ENCODE results near the gene TOR4A.

Gene TOR4A

DNA sequence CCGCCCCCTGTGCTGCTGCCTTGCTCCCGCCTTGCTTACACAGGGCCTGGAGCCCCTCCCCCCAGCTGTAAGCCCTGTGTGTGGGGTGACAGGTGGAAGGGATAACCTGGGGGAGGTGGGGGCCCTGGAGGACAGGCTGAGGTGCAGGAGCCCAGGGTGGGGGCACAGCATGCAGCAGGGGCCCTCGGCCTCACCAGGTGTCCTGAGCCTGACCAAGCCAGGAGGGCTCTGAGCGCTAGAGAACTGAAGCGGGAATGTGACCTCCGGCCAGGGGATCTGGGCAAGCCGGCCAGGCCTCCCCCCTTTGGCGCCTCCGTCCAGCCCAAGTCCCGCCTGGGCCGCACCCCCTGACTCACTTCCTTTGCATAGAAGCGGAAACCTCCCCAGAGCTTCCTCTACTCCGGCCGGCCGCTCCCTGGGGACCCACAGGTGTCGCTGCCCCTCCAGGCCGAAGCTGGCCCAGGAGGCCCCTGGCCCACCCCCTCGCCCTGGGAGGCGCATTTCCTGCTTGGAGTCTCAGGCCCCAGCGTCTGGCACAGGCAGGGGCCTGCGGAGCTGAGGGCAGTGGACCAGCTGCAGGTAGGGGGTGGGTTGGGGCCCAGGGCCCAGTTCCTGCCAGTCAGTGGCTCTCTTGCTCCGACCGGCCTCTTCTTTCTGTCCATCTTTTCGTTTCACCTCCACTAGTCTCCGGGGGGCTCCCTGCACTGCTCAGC lies at the start of gene TOR4A:
Gene TOR4A (plus strand): TSS at position 398 of the 713 bp plus-strand sequence. CDS start 964 bp downstream, outside the sequence.
- TF ChIP-seq, protein P1, sequence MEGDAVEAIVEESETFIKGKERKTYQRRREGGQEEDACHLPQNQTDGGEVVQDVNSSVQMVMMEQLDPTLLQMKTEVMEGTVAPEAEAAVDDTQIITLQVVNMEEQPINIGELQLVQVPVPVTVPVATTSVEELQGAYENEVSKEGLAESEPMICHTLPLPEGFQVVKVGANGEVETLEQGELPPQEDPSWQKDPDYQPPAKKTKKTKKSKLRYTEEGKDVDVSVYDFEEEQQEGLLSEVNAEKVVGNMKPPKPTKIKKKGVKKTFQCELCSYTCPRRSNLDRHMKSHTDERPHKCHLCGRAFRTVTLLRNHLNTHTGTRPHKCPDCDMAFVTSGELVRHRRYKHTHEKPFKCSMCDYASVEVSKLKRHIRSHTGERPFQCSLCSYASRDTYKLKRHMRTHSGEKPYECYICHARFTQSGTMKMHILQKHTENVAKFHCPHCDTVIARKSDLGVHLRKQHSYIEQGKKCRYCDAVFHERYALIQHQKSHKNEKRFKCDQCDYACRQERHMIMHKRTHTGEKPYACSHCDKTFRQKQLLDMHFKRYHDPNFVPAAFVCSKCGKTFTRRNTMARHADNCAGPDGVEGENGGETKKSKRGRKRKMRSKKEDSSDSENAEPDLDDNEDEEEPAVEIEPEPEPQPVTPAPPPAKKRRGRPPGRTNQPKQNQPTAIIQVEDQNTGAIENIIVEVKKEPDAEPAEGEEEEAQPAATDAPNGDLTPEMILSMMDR (IDR thresholded peaks at IDR 0.05; ENCODE audit: low read depth, low read length): peak; percentile 26; the same call in 1 of the 2 replicates
- peak within 1 kb of the TSS; percentile 98 for H3K27ac ChIP-seq
- H3K9me3 ChIP-seq (ENCODE audit: severe bottlenecking): no peaks in the 10 kb centered on the region
- H3K27me3 ChIP-seq (ENCODE audit: insufficient read depth, low read depth, severe bottlenecking): no peaks in the 10 kb centered on the region
- H3K4me3 ChIP-seq (ENCODE audit: low read depth, low read length): peak within 1 kb of the TSS; percentile 31
- H3K36me3 ChIP-seq: peaks cover 15% of the 10 kb centered on the region
- peak; percentile 91 for DNase-seq

DNA sequence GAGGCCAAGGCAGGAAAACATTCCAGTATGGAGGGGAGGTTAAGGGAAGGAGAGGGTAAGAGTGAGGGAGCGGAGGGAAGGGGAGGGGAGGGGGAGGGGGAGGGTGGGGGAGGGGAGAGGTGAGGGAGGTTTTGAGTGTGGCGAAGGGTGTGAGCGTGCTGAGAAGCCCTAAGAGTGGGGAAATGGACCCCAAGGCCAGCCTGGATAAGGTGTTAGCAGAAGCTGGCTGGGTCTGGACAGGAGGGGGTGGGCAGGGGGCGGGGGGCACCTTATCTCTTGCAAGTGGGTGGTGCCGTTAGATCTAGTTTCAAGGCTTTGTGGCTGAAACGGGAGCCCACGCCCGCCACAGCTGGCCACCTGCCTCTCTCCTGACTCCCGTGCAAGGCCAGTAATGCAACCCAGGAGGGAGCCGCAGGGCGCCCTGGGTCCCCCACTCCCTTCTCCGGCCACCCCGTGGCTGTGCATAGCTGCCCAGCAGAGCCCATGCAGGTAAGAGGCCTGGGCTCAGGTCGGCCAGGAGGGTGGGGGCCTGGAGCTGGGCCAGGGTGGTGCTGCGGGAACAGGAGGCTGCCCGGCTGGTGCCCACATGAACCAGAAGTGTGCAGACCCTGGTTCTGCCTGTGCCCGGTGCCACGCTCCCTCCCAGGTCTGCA lies 49.5 kb upstream of the TOR4A start:
- DNase-seq: no peak
- TF ChIP-seq, protein P1 (IDR thresholded peaks at IDR 0.05; ENCODE audit: low read depth, low read length): no peak
- H3K36me3 ChIP-seq: no peaks in the 10 kb centered on the region
- H3K4me3 ChIP-seq (ENCODE audit: low read depth, low read length): no peak overlapping the region
- no peaks in the 10 kb centered on the region for H3K9me3 ChIP-seq (ENCODE audit: severe bottlenecking)
- H3K27me3 ChIP-seq (ENCODE audit: insufficient read depth, low read depth, severe bottlenecking): no peaks in the 10 kb centered on the region
- no peak overlapping the region for H3K27ac ChIP-seq

DNA sequence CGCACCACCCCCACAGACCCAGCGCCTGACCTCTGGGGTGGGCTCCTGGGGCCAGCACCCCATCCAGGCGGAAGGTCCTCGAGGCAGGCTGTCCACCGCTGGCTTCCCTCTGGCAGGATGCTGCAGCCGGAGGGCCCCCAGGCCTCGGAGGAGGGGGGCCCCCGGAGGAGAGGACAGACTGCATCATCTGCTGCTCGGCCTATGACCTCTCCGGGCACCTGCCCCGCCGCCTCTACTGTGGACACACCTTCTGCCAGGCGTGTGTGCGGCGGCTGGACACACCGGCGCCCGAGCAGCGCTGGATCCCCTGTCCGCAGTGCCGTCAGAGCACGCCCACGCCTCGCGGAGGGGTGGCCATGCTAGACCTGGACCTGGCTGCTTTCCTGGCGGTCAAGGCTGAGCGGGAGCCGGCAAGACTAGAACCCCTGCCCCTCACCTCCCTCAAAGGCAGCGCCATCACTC lies 49.0 kb upstream of the TOR4A start:
- TF ChIP-seq, protein P1 (IDR thresholded peaks at IDR 0.05; ENCODE audit: low read depth, low read length): no peak
- DNase-seq: no peak

DNA sequence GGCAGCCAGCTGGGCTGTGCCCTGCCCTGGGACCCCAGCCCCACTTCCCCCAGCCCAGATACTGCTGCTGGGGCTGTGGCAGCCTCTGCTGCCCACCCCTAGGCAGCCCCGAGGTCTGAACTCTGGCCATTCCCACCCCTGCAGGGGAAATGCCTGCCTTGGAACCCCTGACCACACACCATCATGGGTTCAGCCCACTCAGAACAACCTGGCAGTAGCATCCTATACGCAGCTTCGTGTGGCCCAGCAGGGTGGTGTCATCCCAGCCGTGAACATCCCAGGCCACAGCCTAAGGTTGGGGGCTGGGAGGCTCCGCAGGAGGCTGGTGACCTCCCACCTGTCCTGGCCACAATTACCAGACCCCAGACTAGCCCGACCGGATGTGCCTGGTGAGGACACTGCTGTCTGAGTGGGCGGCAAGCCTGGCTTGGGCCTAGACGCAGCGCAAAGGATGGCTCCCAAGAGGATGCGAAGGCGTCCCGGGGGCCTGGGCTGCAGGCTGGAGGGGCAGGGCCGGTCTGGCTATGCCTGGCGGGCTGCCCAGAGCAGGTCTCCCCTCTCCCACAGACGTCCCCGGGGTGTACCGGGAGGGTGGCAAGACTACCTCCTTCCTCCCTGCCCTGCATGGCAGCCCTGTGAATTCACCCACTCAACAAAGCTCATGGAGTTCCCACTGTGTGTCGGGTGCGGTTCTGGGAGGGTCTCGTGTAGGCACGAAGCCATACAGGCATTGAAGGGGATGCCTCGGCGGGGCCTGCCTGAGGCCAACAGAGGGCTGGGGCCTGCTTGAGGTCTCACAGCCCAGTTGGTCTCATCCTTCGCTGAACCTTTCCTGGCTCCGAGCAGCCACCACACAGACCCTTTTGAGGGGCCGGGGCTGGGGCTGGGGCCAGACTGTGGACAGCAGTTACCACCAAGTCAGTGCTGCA lies 48.3 kb upstream of the TOR4A start:
- Histone ChIP-seq H3K27me3 (ENCODE audit: insufficient read depth, low read depth, severe bottlenecking) (no peaks in the 10 kb centered on the region), H3K36me3 (no peaks in the 10 kb centered on the region), H3K4me3 (ENCODE audit: low read depth, low read length) (no peak overlapping the region), H3K27ac (no peak overlapping the region), H3K9me3 (ENCODE audit: severe bottlenecking) (no peaks in the 10 kb centered on the region)
- TF ChIP-seq, protein P1 (IDR thresholded peaks at IDR 0.05; ENCODE audit: low read depth, low read length): no peak
- no peak for DNase-seq

More for the DNA sequence above, 49.0 kb upstream of the TOR4A start:
- Histone ChIP-seq H3K27ac (no peak overlapping the region), H3K4me3 (ENCODE audit: low read depth, low read length) (no peak overlapping the region), H3K36me3 (no peaks in the 10 kb centered on the region), H3K9me3 (ENCODE audit: severe bottlenecking) (no peaks in the 10 kb centered on the region), H3K27me3 (ENCODE audit: insufficient read depth, low read depth, severe bottlenecking) (no peaks in the 10 kb centered on the region)

DNA sequence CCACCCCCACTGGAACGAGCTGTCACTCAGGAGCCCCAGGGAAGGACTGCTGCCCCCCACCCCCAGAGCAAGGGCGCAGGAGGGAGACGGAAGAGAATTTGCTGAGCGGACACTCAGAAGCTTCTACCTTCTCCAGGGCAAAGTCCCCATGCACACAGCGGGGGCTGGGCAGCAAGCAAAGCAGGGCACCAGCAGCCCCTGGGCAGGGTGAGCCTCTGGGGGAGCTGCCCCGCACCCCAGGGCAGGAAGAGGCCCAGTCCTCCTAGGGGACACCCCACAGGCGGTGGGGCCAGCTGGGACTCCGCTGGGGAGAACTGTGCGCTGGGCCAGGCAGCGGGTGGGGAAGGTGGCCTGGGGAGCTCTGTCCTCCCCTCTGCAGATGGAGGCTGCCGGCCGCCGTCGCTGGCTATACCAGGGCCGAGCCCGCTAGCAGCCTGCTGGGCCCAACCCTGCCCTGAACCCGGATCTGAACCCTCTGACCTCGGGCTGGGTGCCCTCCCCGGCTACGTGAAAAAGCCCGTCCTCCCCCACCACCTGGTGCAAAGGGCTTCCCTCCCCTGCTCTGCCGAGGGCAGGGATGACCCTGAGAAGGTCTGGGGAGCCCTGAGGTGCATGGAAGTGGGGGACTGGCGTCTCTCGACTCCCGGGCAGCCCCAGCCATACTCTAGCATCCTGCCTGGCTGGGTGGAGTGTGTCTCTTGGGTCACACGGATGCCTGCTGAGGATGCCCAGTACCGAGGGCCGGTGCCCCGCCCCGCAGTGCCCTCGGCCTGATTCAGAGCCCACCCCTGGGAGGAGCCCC lies 47.4 kb upstream of the TOR4A start:
- DNase-seq: no peak
- TF ChIP-seq, protein P1 (IDR thresholded peaks at IDR 0.05; ENCODE audit: low read depth, low read length): no peak
- no peaks in the 10 kb centered on the region for H3K27me3 ChIP-seq (ENCODE audit: insufficient read depth, low read depth, severe bottlenecking)

More for the DNA sequence above, 47.4 kb upstream of the TOR4A start:
- H3K4me3 ChIP-seq (ENCODE audit: low read depth, low read length): no peak overlapping the region
- no peaks in the 10 kb centered on the region for H3K36me3 ChIP-seq
- no peaks in the 10 kb centered on the region for H3K9me3 ChIP-seq (ENCODE audit: severe bottlenecking)
- H3K27ac ChIP-seq: no peak overlapping the region

All from WERI-Rb-1 (cell line).